ENCODE measurements around the gene USP43.

USP43 gene

DNA sequence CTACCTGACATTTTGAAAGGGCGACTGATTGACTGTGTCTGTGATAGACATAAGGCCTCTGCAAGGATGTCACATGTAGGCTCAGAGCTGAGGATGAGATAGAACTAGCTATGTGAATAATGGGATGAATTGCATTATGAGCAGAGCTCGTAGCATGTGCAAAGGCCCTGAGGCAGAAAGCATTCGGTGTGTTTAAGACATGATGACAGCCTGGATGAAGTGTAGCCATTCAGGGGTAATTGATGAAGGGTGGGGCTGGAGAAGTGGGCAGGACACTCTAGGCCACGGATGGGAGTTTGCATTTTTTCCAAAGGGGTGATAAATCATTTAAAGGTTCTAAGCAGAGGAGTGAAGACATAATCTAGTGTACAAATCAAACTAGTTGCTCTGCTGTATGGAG lies 62.6 kb downstream of the USP43 start:
- no peak for DNase-seq (ENCODE audit: low read depth)

GRCh38 chr17:9714801-9715200 lies 69.5 kb downstream of the USP43 start:
- no peak for DNase-seq (ENCODE audit: low read depth)

- no peak for DNase-seq (ENCODE audit: low read depth)
Observed at GRCh38 chr17:9715503-9716016, 70.2 kb downstream of the USP43 start.

GRCh38 chr17:9725575-9725974 lies 80.3 kb downstream of the USP43 start:
- no peak for DNase-seq (ENCODE audit: low read depth)

GRCh38 chr17:9726291-9726690 lies 81.0 kb downstream of the USP43 start:
- no peak for DNase-seq (ENCODE audit: low read depth)

GRCh38 chr17:9728005-9728404 lies 82.7 kb downstream of the USP43 start:
- DNase-seq (ENCODE audit: low read depth): no peak

- DNase-seq (ENCODE audit: low read depth): no peak
Observed at GRCh38 chr17:9728564-9728963, 83.2 kb downstream of the USP43 start.

DNA sequence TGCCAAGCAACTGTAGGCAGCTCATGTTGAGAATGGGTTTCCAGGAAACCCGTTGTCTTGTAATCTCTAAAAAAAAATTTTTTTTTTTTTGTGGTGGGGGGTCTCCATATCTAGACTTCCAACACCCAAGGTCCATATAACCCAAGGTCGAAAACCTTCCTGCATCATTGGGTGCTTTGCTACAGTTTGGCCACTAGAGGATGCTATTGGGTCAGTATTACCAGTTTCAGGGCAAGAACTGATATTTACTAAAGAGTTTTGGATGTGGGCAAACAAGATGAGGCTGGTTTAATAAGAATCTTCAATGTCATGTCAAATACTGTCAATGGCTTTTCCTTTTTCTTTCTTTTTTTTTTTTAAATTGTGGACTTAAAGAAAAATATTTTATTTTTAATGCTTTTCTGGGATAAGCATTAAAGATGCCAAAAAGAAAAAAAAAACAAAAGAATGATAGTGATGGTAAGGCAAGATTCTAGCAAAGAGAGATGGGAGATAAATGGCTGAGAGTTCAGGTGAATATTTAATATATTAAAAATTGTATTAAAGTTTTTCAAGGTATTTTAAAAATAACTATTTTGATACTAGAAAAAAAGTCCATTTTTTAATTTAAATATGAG lies 83.8 kb downstream of the USP43 start:
- no peak for DNase-seq (ENCODE audit: low read depth)

- no peak for DNase-seq (ENCODE audit: low read depth)
Observed at GRCh38 chr17:9729735-9730420, 84.6 kb downstream of the USP43 start.

DNA sequence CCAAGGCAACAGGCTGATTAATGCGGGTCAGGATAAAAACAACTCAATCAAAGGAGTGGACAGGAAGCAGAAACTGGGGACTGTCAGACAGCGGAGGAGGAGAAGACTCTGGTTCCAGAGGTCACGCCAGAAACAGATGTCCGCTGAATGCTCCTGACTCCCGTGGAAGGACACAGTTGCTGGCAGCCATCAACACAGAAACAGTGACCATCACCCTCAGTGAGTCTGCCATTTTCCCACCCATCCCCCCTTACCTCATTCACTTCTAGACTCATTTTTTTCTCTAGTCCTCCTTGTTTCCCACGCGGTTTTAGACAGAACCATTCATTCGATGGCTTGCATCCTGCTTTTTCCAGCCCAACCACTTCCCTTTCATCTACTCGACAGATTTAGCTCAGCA lies 105.2 kb downstream of the USP43 start:
- DNase-seq (ENCODE audit: low read depth): no peak

DNA sequence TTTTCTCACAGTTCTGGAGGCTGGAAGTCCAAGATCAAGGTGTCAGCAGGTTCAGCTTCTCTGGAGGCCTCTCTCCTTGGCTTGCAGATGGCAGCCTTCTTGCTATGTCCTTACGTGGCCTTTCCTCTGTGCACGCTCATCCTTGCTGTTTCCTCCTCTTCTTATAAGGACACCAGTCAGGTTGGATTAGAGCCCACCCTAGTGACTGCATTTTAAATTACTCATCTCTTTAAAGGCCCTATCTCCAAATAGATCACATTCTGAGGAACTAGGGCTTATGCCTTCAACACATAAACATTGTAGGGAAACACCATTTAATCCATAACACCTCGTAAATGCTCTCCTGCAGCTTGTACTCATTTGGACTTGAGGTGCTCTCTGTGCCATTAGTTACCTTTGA lies 109.8 kb downstream of the USP43 start:
- no peak for DNase-seq (ENCODE audit: low read depth)

DNA sequence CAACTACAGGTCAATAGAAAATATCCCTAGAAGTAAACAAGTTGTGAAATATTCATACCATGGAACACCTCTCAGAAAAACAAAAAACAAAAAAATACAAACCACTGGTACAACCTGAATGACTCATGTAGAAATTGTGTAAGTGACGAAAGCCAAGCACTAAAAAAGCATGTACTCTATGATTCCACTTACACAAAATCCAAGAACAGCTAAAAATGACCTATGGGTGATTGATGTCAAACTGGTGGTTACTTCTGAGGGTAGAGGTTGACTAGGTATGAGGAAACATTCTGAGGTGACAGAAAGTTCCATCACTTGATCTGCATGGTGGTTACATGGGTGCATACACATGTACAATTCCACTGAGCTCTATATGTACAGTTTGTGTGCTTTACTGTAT lies 114.9 kb downstream of the USP43 start:
- no peak for DNase-seq (ENCODE audit: low read depth)

DNA sequence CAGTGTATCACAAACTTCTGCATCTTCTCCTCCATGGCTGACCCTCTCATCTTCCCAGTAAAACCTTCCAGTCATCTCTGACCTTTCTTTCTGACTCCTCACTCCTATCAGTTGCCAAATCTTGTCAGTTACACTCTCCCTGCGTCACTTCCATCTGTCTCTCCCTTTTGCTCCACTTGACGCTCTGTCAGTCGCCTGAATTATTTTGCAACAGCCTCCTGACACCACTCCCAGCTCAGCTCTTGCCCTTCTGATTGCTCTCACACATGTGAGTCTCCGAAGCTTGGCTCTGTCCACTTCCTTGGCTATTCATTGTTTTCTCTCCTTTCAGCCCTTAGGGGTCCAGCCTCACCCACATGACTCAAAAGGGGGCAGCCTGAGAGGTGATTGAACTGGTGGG lies 118.3 kb downstream of the USP43 start:
- no peak for DNase-seq (ENCODE audit: low read depth)

GRCh38 chr17:9765322-9765721 lies 120.0 kb downstream of the USP43 start:
- no peak for DNase-seq (ENCODE audit: low read depth)

- no peak for DNase-seq (ENCODE audit: low read depth)
Observed at GRCh38 chr17:9766970-9767369, 121.7 kb downstream of the USP43 start.

DNA sequence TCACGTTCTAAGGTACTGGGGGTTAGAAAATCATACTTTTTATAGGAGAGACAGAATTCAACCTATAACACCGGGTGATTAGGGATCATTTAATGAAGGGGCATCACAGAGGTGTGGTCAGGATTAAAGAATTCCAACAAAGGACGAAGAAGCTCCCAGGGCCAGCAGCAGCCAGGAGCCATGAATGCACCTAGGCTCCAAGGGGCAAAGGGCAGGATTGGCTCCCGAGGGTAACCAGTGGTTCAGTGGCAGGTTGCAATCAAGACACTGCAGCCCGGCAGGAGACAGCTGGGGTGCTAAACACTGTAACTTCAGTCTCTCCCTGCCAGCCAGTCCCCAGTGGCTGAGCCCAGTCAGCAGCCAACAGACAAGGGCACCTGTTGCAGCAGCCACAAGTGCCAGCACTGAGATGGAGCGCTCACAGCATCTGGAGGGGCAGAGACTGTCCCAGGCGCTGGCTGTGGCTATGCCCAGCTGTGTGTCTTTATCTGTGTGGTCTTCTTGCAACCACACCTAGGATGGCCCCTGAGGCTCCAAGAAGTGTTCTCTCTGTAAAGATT lies 122.2 kb downstream of the USP43 start:
- no peak for DNase-seq (ENCODE audit: low read depth)

GRCh38 chr17:9768381-9768934 lies 123.1 kb downstream of the USP43 start:
- DNase-seq (ENCODE audit: low read depth): no peak

DNA sequence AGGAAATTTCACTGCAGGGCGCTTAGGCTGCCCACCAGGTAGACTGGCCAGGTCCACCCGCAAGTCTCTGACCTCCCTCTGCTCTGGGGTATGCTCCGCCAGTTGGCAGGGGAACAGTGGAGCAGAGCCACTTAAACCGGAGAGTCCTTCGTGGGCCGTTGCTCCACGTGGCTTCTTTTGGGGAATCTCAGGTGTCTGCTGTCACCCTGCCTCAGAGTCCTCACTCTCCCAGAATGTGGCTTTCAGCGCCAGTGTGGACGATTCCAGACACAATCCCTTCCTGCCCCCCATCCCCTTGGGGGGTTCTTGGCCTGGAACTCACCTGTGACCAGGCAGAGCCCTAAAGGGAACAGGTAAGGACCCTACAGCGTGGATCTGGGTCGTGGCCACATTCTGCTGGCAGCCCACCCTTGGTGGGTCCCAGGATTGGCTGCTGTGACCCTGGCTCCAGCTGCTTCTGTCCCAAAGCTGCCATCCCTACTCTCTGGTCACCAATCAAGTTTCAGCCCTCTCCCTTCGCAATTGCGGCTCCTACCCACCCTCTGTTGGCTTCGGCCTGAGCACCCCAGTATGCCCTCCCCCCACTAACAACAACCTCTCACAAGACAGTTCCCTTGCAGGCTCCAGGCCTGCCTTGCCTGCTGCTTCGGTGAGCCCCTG lies 123.8 kb downstream of the USP43 start:
- DNase-seq (ENCODE audit: low read depth): no peak

DNA sequence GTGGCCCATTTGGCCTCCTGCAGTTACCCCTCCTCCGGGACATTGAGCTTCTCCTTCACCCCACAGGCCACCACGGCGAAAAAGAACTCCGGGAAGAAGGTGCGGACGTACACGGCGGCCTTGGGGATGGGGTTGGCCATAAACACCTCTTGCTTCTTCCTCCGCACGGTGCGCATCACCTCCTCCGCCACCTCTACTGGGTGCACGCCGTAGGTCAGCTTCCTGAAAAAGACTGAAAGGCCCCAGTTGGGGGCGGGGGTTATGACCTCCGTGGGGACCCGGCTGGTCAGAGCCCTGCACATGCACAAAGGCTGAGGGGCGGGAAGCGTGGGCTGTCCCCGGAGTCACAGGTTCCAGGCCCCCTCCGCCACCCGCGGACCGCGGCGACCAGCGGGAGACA lies 126.1 kb downstream of the USP43 start:
- no peak for DNase-seq (ENCODE audit: low read depth)

GRCh38 chr17:9772658-9773057 lies 127.3 kb downstream of the USP43 start:
- DNase-seq (ENCODE audit: low read depth): no peak

- no peak for DNase-seq (ENCODE audit: low read depth)
Observed at GRCh38 chr17:9776911-9777310, 131.6 kb downstream of the USP43 start.

Data from stimulated activated CD8-positive, alpha-beta memory T cell treated with anti-CD3 and anti-CD28 coated beads, Interleukin-12 subunit alpha, Interleukin-12 subunit beta, amount 100 ng/mL, for 1 hour (primary cell).